NCI-H748 (cell line): Measurements from ENCODE around the gene HPCAL1.

Experiments used
- DNase-seq: peaks from one replicate; lab custom pipeline; 2025; ENCODE audit not compliant: unreplicated experiment; lab: John Stamatoyannopoulos, UW

Gene HPCAL1

GRCh38 chr2:10333966-10334365 is 31.3 kb downstream of the HPCAL1 start:
- DNase-seq, result no peak

DNA sequence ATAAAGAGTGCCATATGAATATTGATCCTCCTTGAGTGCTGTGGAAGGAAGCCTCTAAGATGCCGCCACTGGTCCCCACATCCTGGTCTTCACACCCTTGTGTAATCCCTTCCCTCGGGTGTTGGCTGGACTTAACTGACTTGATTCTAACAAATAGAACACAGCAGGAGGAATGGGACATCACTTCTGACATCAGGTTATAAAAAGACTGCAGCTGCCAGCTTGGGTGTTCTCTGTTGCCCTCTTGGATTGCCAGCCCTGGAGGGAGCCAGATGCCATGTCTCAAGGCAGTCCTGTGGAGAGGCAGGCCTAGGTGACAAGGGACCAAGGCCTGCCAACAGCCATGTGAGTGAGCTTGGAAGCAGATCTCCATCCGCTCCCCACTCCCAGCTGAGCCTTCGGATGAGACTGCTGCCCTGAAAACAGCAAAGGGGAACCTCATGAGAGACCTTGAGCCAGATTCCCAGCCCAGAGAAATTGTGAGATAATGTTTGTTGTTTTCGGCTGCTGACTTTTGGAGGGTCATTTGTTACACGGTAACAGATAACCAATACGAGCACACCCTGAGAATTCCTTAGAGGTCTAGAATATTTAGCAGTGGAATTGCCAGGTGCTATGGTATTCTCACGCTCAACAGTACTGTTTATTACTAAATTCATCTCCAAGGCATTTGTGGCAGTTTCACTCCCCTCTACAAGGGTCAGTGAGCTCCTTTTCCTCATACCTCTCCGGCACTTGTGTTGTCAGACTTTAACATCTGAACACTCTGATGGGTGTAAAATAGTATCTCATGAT is 32.5 kb downstream of the HPCAL1 start:
- no peak for DNase-seq

GRCh38 chr2:10336283-10336682 is 33.6 kb downstream of the HPCAL1 start:
- DNase-seq, result peak; percentile 50

DNA sequence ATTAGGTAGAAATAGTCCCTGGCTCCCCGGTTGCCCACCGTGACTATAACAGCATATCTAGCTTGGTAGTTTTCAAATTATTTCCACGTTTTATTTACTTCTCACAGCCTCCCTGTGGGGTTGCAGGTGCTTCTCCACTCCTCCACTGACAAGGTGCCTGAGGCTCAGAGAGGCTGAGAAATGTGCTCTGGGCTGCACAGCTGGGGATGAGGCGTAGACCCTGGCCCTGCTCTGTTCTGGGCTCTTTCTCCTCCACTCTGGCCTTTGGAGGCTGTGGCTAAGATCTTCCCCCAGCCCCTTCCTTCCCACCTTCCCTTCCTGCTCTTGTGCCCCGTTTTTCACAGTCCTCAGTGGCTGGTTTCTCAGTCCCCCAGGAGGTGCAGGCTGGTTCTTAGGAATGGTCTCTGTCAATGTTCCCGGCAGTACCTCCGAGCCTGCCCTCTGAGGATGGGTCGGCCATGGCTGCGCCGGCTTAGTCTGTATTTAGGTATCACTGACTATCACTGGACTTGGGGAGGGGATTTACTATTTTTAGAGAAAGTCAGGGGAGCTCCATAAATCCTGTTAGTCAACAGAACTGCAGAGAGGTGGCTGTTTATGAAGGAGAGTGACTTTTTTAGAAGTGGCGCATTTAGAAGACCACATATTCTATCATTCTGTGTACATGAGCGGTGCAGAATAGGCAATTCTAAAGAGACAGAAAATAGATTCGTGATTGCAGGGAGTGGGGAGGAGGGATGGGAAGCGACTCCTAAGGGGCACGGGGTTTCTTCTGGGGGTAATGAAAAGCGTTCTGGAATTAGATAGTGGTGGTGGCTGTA is 35.0 kb downstream of the HPCAL1 start:
- no peak for DNase-seq

GRCh38 chr2:10338270-10339188 is 35.8 kb downstream of the HPCAL1 start:
- no peak for DNase-seq

DNA sequence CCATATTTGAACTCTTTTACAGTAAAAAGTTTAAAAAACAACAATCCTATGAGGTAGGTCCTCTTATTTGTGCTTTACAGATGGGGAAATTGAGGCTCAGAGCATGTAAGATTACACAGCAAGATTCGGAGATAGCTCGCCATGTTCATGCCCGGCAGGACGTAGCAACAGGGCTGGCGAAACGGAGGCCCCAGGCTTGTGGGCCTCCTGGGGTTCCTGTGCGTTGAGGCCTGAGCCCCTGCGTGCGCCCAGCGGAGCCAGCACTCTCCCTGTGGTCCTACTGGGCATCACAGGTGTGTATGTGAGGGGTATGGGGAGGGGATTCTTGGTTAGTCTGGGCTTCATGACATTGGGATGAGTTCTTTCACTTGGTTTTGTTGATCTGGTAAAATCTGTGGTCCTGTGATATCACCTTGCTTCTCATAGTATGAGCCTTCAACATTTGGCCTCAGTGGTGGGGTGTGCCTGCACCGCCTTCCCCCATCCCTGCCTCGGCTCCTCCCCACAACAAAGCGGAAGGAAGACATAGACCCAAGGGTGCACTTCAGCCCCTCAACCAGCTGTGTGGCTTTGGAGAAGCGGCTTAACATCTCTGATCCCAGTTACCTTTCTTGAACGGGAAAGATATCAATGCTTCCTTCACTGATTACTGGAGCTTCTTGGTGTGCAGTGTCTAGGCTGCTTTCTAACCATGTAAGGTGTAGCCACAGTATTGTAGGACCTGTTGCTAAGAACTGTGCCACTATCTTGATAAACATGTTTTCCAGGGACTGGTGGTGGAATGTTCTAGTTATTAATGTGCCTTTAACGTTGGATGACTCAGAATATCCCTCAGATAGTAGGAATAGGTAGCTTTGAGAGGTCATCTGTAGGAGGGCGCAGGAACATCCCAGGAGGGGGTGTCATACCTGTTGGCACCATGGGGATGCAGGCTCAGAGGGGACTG is 37.2 kb downstream of the HPCAL1 start:
- no peak for DNase-seq

- DNase-seq, result no peak
Measured at GRCh38 chr2:10340593-10340975, 37.9 kb downstream of the HPCAL1 start.

DNA sequence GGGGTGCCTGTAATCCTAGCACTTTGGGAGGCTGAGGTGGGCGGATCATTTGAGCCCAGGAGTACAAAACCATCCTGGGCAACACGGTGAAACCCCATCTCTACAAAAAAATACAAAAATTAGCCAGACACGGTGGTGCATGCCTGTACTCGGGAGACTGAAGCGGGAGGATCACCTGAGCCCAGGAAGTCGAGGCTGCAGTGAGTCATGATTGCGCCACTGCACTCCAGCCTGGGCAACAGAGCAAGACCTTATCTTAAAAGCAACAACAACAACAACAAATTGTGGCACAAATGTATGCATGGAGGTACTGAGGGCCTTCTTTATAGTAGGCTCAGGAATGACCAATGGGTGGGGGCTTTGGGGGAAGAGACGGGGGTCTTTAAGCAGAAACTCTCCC is 38.5 kb downstream of the HPCAL1 start:
- DNase-seq, result no peak

GRCh38 chr2:10342245-10342951 is 39.7 kb downstream of the HPCAL1 start:
- no peak for DNase-seq

DNA sequence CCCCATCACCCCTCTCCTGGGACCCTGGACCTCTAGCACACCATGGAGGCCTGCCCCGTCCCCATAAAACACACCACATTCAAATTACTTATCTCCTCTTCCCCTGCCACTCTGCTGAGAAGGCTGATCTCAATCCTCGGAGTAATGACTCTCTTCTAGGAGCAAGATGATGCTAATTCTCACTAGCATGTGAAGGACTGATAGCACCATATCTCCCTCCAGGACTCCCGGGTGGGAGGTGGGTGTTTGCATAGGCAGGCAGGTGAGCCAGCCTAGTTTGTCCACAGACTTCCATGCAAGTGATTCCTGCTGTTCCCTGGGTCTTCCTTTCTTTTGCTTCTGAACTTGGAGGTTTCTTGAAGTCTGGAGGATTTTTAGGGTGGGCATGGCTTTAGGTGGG is 40.5 kb downstream of the HPCAL1 start:
- no peak for DNase-seq

DNA sequence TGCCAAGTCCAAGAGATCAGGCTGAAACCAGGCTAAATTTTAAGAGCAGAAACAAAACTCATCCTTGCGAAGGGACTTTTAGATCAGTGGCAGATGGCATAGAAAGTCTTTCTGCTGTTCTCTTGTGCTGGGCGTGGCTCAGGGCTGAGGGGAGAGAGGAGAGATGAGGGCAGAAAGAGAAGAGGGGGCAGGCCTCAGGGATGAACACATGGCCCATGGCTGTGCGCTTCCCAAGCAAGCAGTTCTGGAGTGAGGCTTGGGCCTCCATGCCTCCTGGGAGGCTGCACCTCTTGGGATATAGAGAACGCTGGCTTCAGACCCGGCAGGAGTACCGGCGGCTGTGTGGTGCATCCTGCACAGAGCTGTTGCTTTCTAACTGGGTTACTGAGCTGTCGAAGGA is 41.0 kb downstream of the HPCAL1 start:
- DNase-seq, result no peak

GRCh38 chr2:10344105-10345066 is 41.7 kb downstream of the HPCAL1 start:
- no peak for DNase-seq

DNA sequence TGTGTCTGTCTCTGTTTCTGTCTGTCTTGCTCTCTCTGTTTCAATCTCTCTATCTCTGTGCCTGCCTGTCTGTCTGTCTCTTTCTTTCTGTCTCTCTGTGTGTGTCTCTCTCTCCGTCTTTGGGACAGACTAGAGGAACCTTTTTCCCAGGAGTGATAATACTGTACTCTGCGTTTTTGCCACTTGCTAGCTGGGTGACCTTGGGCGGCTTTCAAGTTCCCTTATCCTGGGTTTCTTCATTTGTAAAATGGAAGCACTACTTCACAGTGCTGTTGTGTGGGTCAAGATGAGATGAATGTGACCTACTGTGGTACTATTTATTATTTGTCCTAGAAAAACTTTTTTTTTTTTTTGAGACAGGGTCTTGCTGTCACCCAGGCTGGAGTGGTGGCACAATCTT is 42.4 kb downstream of the HPCAL1 start:
- DNase-seq, result no peak

GRCh38 chr2:10345813-10346212 is 43.1 kb downstream of the HPCAL1 start:
- DNase-seq, result no peak

DNA sequence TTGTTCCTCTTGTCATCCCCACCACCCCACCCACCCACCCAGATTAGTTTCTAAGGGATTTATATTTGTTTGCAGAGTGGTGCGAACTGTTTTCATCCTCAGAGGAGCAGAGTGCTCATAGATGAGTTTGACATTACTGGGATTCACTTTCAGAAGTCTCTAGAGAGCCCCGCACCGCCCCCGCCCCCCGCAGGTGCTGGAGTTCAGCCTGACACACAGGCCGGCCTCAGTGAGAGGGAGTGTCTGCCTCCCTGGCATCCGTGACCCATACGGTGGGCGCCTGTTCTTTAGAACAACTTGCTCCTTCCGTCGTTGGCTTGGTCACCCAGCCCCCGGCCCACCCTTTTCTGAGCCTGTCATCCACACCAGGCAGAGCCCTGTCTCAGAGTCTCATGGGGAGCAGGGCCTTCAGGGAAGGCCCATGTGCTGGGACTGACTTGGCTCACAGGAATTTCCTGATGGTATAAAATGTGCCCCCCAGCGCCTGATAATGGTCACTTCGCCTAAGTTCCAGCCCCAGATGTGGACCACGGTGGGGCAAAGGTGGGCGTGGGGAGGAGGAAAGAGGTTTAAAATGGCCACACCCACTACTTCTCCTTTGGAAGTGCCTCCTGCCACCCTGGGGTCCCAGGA is 44.3 kb downstream of the HPCAL1 start:
- DNase-seq, result no peak

DNA sequence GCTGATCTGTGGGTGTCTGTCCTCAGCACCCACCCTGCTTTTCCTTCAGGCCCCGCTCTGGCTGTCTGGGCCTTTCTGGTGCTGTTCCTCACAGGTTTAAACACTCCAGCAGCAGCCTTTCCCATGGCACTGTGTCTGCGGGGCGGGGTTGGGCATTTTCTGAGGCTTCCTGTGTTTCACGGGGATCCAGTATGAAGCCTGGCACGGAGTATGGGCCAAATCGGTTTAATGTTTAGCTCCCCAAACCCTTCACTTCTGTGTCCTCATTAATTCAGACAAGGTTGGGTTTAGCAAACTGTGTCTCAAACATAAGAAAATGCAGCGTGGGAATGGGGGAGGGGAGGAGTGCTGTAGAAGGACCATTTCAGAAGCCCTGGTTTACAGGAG is 44.9 kb downstream of the HPCAL1 start:
- no peak for DNase-seq

GRCh38 chr2:10348891-10349290 is 46.2 kb downstream of the HPCAL1 start:
- no peak for DNase-seq

DNA sequence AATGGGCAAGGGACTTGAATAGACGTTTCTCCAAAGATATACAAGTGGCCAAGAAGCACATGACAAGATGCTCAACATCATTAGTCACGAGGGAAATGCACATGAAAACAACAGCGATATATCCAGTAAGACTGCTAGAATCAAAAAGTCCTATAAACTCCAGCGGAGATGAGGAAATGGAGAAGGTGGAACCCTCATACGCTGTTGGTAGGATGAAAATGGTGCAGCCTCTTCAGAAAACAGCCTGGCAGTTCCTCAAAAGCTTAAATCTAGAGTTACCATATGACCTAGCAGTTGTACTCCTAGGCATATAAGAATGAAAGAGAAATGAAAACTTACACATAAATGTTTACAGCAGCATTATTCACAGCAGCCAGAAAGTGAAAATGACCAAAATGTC is 48.1 kb downstream of the HPCAL1 start:
- no peak for DNase-seq
